IMR-90 (cell line): Measurements from ENCODE around the gene SCGB1A1.

Experiments
- CTCF ChIP-seq: conservative IDR thresholded peaks from 2 replicates; pipeline ENCODE4 v1.5.1; 2012; ENCODE audit warnings: mild to moderate bottlenecking, low read depth, low read length, improper control_type of control experiment
- RFX5 ChIP-seq: IDR thresholded peaks from 2 replicates; pipeline ENCODE4 v1.8.0; 2012; ENCODE audit warnings: low read depth, mild to moderate bottlenecking, low read length, moderate library complexity

GRCh38 chr11:62409831-62410230 is 9.0 kb upstream of the SCGB1A1 start:
- TF ChIP-seq RFX5 (no peak), CTCF (no peak)
